ENCODE data around the gene WASF3.

Gene WASF3

GRCh38 chr13:26544707-26545106 lies 12.8 kb upstream of the WASF3 start:
- no peak overlapping the region for H3K4me2 ChIP-seq (ENCODE audit: insufficient read depth, low read length)
- peaks cover 8% of the 10 kb centered on the region for H3K27me3 ChIP-seq (ENCODE audit: insufficient read depth, low read length, poor library complexity)
- no peak for DNase-seq
- H3K27ac ChIP-seq (ENCODE audit: low read length): no peak overlapping the region
- no peaks in the 10 kb centered on the region for H3K4me1 ChIP-seq (ENCODE audit: insufficient read depth, low read length)
- no peaks in the 10 kb centered on the region for H3K9me3 ChIP-seq (ENCODE audit: insufficient read depth, low read length, severe bottlenecking)
- H2AFZ ChIP-seq (ENCODE audit: low read depth, low read length): no peak overlapping the region
- H4K20me1 ChIP-seq (ENCODE audit: insufficient read depth, low read length): no peaks in the 10 kb centered on the region
- no peaks in the 10 kb centered on the region for H3K79me2 ChIP-seq (ENCODE audit: insufficient read depth, low read length)
- TF ChIP-seq, protein P1, sequence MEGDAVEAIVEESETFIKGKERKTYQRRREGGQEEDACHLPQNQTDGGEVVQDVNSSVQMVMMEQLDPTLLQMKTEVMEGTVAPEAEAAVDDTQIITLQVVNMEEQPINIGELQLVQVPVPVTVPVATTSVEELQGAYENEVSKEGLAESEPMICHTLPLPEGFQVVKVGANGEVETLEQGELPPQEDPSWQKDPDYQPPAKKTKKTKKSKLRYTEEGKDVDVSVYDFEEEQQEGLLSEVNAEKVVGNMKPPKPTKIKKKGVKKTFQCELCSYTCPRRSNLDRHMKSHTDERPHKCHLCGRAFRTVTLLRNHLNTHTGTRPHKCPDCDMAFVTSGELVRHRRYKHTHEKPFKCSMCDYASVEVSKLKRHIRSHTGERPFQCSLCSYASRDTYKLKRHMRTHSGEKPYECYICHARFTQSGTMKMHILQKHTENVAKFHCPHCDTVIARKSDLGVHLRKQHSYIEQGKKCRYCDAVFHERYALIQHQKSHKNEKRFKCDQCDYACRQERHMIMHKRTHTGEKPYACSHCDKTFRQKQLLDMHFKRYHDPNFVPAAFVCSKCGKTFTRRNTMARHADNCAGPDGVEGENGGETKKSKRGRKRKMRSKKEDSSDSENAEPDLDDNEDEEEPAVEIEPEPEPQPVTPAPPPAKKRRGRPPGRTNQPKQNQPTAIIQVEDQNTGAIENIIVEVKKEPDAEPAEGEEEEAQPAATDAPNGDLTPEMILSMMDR (IDR thresholded peaks at IDR 0.05; ENCODE audit: borderline replicate concordance, extremely low read depth, low read length, poor library complexity, severe bottlenecking): no peak
- TF ChIP-seq EZH2 (IDR thresholded peaks at IDR 0.05; ENCODE audit: borderline replicate concordance, low read depth, low read length, severe bottlenecking): no peak
- H3K36me3 ChIP-seq (ENCODE audit: insufficient read depth, low read length): no peaks in the 10 kb centered on the region
- no peak for ATAC-seq (ENCODE audit: insufficient read depth, low read depth)
- H3K4me3 ChIP-seq (ENCODE audit: low read depth in 1 of 2, low read length in 2 of 2): no peak overlapping the region
- H3K9ac ChIP-seq (ENCODE audit: low read depth, low read length): no peak overlapping the region

- no peak for TF ChIP-seq EZH2 (IDR thresholded peaks at IDR 0.05; ENCODE audit: borderline replicate concordance, low read depth, low read length, severe bottlenecking)
- TF ChIP-seq, protein P1 (IDR thresholded peaks at IDR 0.05; ENCODE audit: borderline replicate concordance, extremely low read depth, low read length, poor library complexity, severe bottlenecking): no peak
- Histone ChIP-seq H3K27ac (ENCODE audit: low read length) (no peak overlapping the region), H4K20me1 (ENCODE audit: insufficient read depth, low read length) (no peaks in the 10 kb centered on the region), H3K27me3 (ENCODE audit: insufficient read depth, low read length, poor library complexity) (peaks cover 12% of the 10 kb centered on the region), H3K4me2 (ENCODE audit: insufficient read depth, low read length) (no peak overlapping the region), H3K4me3 (ENCODE audit: low read depth in 1 of 2, low read length in 2 of 2) (no peak overlapping the region), H3K79me2 (ENCODE audit: insufficient read depth, low read length) (no peaks in the 10 kb centered on the region), H3K9ac (ENCODE audit: low read depth, low read length) (no peak overlapping the region), H2AFZ (ENCODE audit: low read depth, low read length) (no peak overlapping the region), H3K36me3 (ENCODE audit: insufficient read depth, low read length) (no peaks in the 10 kb centered on the region), H3K9me3 (ENCODE audit: insufficient read depth, low read length, severe bottlenecking) (no peaks in the 10 kb centered on the region), H3K4me1 (ENCODE audit: insufficient read depth, low read length) (no peaks in the 10 kb centered on the region)
- ATAC-seq (ENCODE audit: insufficient read depth, low read depth) (no peak), DNase-seq (no peak)
These were observed 9.2 kb upstream of the WASF3 start for GRCh38 chr13:26548205-26548765.

DNA sequence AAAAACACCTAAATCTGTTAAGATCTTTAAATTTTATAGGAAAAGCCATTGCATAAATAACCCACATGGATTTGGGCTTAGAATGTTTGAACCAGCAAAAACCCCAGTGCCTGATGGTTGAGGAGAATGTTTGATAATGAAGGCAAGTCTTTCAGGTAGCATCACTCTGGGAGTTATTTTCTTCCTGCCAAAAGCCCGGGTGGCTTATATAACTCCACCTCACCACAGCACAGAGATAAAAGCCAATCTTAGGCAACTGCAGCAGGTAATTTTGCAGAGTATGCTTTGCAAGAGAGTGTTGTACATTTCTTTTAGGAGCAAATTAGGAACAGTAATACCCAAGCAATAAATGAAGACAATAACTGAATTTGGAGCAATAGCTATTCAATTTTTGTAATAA lies 7.8 kb upstream of the WASF3 start:
- Histone ChIP-seq H3K9me3 (ENCODE audit: insufficient read depth, low read length, severe bottlenecking) (no peaks in the 10 kb centered on the region), H3K27ac (ENCODE audit: low read length) (no peak overlapping the region), H3K27me3 (ENCODE audit: insufficient read depth, low read length, poor library complexity) (peaks cover 9% of the 10 kb centered on the region), H3K79me2 (ENCODE audit: insufficient read depth, low read length) (no peaks in the 10 kb centered on the region), H3K4me2 (ENCODE audit: insufficient read depth, low read length) (no peak overlapping the region), H3K4me1 (ENCODE audit: insufficient read depth, low read length) (no peaks in the 10 kb centered on the region), H3K9ac (ENCODE audit: low read depth, low read length) (no peak overlapping the region), H3K4me3 (ENCODE audit: low read depth in 1 of 2, low read length in 2 of 2) (no peak overlapping the region), H2AFZ (ENCODE audit: low read depth, low read length) (no peak overlapping the region), H4K20me1 (ENCODE audit: insufficient read depth, low read length) (no peaks in the 10 kb centered on the region), H3K36me3 (ENCODE audit: insufficient read depth, low read length) (no peaks in the 10 kb centered on the region)
- TF ChIP-seq, protein P1 (IDR thresholded peaks at IDR 0.05; ENCODE audit: borderline replicate concordance, extremely low read depth, low read length, poor library complexity, severe bottlenecking): no peak
- TF ChIP-seq EZH2 (IDR thresholded peaks at IDR 0.05; ENCODE audit: borderline replicate concordance, low read depth, low read length, severe bottlenecking): no peak
- DNase-seq (no peak), ATAC-seq (ENCODE audit: insufficient read depth, low read depth) (no peak)

Data from DND-41 (cell line).